HG02852 (cell line): ENCODE data around the gene VIT.
A peak's percentile ranks its signal among the peaks of the same experiment; 100 is the strongest.

Source experiments
- ATAC-seq: cut with Tn5 transposase; IDR thresholded peaks from one replicate; pipeline ENCODE4 v1.9.1; 2021; ENCODE audit warnings: mild to moderate bottlenecking, moderate library complexity; ENCODE audit not compliant: unreplicated experiment

Gene VIT

GRCh38 chr2:36696533-36696932 is at the start of gene VIT:
TSS of gene VIT (plus strand) at chr2:36696707. CDS start at chr2:36716371, 19,664 bp downstream.
- no peak for ATAC-seq

- ATAC-seq = peak; percentile 82
Measured at GRCh38 chr2:36650031-36650829, 46.3 kb upstream of the VIT start.

GRCh38 chr2:36653155-36653554 is 43.4 kb upstream of the VIT start:
- ATAC-seq = no peak

- no peak for ATAC-seq
Measured at GRCh38 chr2:36653967-36654694, 42.4 kb upstream of the VIT start.

- ATAC-seq = no peak
Measured at GRCh38 chr2:36655453-36655852, 41.1 kb upstream of the VIT start.

GRCh38 chr2:36657703-36658102 is 38.8 kb upstream of the VIT start:
- ATAC-seq = no peak

- ATAC-seq = no peak
Measured at GRCh38 chr2:36658277-36658748, 38.2 kb upstream of the VIT start.

GRCh38 chr2:36659218-36659617 is 37.3 kb upstream of the VIT start:
- ATAC-seq = no peak

- ATAC-seq = peak; percentile 65
Measured at GRCh38 chr2:36659872-36660312, 36.6 kb upstream of the VIT start.

GRCh38 chr2:36662638-36663037 is 33.9 kb upstream of the VIT start:
- no peak for ATAC-seq

- no peak for ATAC-seq
Measured at GRCh38 chr2:36663295-36663694, 33.2 kb upstream of the VIT start.

- ATAC-seq = peak; percentile 81
Measured at GRCh38 chr2:36663851-36664695, 32.4 kb upstream of the VIT start.

GRCh38 chr2:36664696-36665076 is 31.8 kb upstream of the VIT start:
- ATAC-seq = no peak

- ATAC-seq = no peak
Measured at GRCh38 chr2:36667931-36668330, 28.6 kb upstream of the VIT start.

GRCh38 chr2:36670881-36671595 is 25.5 kb upstream of the VIT start:
- no peak for ATAC-seq

GRCh38 chr2:36671731-36672130 is 24.8 kb upstream of the VIT start:
- no peak for ATAC-seq

- ATAC-seq = no peak
Measured at GRCh38 chr2:36672199-36672598, 24.3 kb upstream of the VIT start.

- no peak for ATAC-seq
Measured at GRCh38 chr2:36675579-36676282, 20.8 kb upstream of the VIT start.

GRCh38 chr2:36676364-36676763 is 20.1 kb upstream of the VIT start:
- ATAC-seq = no peak

- peak; percentile 48 for ATAC-seq
Measured at GRCh38 chr2:36677386-36677785, 19.1 kb upstream of the VIT start.
